Fibroblast of skin of abdomen (primary cell): ENCODE measurements around the gene SPRED2.

Experiments used
- DNase-seq: peaks from one replicate; pipeline ENCODE4 v3.0.0-alpha.2; 2013

Gene SPRED2

DNA sequence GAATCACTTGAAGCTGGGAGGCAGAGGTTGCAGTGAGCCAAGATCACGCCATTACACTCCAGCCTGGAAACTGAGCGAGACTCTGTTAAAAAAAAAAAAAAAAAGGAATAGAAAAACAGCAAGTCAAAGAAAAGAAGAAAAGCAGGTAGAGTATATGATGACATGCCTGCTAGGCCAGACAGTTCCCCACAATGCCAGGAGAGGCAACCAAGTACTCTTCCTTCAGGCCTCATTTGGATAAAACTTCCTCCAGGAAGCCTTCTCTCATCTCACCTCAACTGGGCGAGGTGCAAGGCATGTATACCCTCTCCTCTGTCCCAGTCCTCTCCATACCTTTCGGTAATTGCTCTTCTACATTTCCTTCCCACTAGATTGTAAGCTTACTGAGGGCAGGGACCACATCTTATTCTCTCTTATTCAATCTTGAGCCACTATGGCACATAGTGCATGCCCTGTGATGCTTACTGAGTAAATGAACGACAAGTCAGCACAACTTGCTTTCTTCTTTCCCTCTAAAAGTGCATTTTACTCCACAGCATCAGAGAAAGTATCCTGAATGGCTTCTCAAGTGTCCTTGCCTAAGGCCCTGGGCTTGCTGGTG is 10.1 kb upstream of the SPRED2 start:
- DNase-seq = no peak

DNA sequence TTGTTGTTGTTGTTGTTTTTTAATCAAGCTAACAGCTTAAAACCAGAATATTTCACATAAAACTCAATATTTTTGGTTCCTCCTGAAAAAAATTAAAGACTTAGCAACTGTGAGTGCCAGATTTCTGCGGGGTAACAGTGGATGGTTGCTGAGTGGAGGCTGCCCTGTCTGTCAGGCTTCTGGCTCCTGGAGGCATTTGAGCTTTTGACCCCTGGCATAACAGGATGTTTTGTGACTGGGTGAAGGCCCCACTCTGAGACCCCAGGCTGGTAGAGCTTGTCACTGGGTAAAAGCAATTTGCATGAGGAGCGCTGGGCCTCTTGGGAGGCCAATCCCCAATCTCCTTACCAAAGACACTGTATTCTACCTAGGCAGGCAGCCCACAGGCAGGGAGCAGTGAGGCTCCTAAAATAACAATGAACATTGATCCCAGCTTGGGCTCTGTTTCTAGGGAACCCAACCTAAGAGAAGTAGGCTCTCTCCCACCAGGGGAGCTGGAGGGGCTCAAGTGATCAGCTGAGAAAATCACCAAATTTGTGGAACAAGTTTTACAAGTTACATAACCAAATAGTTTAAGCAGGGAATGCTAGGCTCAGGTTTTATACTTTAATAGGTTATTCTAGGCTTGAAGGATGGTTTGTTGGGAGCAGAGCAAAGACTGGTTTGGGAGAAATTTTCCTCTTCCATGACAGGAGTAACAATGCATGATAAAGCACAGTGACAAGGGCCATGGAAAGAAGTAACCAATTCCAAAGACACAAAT is 5.9 kb upstream of the SPRED2 start:
- no peak for DNase-seq

DNA sequence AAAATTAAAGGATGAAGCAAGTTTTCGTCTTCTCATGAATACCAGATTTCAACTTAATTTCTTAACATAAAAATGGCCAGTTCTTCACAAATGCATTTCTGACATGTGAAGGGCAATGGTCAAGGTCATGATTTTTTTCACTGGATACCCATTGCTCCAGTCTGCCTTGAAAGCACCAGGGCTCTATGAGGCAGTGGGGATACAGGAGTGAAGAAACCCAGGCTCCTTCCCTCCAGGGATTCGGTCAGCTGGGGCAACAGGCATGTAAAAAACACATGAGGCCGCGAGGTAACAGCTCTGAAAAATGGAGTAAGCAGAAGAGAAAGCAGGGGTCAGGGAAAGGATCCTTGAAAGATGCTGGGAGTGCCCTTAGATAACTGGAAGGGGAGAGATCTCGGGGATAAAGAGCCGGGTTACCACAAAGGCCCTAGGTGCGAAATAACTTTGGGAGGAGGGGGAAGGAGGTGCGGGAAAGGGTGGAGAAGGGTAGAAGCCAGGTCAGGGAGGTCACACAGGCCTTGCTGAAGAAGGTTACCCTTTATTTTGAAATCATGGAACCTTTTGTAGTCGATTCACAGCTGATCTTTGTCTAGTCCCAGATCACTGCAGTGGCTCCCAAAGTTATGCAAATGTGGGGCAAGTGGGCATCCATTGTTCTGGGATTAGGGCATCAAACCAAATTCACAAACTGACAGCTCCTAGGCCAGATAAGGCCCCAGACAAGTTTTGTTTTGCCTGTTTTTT is 5.2 kb upstream of the SPRED2 start:
- DNase-seq = no peak

DNA sequence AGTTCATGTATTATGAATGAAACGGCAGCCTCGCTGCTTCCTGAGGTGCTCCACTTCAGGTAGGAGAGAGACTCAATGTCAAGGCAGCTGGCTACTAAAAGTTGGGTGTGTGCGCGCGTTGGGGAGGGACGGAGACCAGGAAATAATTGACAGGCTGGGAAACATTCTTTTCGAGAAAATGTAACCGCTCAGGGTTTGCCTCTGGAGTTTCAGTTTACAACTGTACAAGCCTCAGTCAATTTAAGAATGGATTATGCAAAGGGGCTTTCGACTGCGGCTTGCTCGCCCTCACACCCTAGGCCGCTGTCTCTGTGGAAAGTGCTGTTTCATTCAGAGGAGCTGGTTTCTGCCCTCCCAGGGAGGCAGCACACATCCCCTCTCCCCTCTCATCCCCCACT is 4.4 kb upstream of the SPRED2 start:
- DNase-seq = no peak

DNA sequence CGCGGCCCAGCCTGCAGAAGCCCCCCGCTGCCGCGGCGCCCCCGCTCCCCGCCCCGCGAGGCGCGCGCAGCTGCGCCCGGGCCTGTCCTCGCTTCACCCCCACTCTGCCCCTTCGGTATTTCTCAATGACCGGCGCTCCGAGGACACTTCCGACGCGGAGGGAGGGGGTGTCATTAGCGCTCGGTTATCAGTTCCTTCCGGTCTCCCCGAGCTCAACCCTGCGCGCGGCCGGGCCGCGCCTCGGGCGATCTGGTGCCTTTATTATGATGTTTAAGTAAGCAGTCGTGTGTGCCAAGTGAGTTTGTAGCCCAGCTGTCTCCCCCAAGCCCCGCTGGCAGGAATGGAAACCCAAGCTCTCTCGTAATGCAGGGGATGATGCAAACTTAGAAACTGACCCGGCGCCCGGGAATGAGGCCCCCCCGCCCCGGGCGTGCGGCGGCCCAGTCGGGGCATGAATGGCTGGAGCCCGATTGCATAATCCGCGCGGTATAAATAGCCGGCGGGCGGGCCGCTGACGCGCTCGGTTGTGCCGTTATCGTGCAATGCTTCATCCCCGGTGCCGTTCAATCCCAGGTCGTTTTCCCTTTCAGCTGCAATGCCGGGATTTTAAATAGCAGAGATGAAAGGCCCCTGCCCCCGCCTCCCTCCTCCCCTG is 3.9 kb upstream of the SPRED2 start:
- peak; percentile 95 for DNase-seq

DNA sequence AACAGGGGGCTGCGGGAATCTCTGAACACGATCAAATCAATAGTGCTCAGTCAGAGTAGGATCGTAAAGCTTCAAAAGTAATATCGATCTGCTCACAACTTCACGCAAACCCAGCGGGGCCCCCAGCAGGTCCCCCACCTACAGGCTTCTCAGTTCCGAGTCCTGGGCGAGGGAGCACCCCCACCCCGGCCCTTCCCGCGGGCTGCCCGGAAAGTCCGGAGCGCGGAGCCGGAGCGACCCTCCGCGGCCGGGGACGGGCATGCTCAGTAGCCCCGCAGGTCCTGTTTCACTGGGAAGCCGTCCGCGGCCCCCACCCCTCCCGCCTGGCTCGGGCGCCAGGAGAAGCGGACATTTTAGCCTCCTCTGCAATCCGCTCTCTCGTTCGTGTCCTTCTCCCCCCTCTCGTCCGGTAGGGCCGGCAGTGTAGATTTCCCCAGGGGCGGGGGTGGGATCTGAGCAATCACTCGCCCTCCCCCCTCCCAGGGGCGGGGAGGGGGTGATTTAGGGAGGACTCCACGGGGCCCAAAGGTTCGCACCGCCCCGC is 3.3 kb upstream of the SPRED2 start:
- peak; percentile 91 for DNase-seq

DNA sequence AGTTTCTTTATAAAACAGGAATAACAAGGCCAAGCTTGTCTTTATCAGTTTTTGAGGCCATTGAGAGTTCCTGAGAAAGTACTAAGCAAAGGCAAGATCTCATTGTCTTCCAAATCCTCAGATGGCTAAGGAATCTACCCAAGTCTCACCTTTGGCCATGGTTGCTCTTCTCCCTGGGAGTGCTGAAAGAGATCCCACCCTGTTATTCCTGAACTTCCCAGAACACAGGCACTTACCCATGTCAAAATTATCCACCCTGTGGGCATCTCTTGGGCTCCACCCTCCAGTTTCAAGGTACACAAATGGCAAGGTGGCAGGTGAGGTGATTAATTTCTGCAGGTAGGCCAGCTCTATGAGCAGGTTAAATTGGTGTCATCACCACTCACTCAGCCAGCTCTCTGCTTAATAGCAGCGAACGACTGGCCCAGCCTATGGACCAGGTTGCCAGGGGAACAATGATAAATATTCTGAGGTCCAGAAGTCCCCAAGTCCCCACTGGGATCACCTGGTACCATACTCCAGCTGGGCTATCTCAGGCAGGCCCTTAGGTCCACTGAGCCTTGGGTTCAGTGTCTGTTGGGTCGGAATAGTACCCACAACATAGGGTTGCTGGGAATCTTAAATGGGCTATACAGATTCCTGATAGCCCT is 2.3 kb upstream of the SPRED2 start:
- DNase-seq = no peak

DNA sequence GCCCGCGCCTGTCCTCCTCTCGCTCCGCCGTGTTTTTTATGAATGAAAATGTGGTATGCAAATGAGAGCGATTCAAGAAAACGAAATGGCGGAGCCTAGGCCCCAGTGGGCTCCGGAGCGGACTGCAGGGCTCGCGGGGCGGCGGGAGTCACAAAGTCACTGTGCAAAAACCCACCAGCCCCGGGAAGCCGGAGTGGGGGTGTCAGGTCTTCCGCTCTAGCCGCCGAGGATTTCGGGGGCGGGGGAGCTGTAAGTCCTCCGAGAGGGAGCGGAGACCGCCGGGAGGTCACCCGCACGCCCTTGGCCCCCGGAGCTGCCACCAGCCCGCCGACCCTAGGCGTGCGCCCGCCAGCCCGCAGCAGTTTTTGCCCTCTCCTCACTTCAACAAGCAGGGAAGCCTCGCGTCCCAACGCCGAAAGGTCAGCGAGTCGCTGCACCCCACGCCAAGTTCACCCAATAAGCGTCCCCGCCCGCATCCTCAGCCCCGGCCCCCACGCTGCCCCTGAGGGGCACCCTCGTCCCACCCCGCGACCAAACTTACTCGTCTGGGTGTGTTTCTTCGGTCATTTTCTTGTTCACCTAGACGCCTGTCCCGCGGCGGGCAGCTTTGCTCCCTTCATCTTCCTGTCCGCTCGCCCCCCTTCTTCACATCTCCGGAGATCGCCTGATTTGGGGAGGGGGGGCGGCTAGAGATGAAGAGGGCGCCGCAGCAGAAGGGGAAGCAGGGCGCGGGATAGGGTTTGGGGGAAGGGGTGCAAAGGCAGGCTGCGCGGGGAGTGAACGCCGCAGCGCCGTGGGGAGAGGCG is 775 bp downstream of the SPRED2 start:
- peak; percentile 45 for DNase-seq

DNA sequence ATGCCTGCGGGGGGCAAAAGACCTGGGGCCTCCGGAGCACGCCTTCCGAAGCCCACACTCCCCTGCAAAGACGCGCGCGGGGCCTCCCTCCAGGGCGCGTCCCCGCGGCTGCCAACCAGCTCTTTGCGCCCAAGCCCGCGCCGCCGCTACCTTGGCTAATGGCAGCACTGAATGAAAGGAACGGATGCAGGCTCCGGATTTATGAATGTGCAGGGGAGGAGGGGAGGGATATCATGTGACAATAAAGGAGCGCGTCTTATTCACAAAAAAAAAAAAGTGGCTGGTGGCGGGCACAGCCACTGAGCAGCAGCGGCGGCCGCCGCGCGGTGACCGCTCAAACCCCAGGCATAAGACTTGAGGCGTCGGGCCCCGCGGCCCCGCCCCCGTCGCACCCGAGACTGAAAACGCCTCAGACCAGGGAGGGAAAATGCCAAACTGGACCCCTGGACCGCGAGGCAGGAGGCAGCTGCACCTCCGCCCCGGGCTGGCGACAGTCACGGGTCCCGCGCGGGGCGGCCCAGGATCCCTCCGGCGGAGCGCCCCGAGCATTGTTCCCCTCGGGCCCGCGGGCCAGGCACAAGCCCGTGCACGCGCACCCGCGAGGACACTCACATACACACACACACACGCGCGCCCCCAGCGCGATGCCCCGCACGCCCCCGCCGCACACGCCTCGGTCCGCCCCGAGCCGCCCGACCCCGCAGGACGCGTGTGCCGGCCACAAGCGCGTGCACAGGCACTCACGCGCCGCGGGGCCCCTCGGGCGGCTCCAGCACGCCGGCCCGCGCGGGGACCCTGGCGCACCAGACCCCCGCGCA is 1.6 kb downstream of the SPRED2 start:
- DNase-seq = peak; percentile 27

DNA sequence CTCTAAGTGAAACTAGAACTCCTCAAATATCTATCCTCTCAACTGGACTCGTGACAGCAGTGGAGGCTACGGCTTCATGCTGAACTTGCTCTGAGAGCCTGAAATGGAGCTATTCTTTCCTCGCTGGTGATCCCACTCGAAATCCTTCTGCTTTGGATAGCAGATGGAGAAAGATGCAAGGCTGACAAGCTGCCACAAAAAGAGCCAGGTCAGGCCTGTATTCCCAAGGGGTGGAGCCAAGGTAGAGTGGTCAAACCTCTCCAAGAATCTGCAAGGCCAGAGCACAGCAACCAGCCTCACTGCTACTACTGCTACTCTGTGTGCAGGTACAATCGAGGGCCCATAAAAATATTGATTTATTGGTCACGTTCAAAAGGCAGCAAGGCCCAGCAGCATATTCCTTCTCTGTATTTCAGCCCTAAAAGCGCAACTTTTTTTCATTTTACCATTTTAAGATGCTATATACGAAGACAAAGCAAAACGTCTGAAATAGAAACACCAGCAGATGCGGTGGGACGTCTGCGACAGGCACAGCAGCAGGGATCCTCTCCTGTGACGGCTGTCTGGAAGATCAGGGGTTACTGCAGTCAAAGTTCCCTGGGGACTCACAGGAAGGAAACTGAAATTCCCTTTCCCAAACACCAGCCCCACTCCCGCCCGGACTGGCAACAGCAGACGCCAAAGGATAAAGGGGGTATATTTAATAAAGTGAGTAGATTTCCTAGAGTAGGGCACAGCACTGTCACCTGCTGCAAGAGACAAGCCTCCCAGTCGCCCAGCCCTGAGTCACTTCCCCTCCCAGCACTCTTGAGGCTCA is 2.4 kb downstream of the SPRED2 start:
- no peak for DNase-seq

DNA sequence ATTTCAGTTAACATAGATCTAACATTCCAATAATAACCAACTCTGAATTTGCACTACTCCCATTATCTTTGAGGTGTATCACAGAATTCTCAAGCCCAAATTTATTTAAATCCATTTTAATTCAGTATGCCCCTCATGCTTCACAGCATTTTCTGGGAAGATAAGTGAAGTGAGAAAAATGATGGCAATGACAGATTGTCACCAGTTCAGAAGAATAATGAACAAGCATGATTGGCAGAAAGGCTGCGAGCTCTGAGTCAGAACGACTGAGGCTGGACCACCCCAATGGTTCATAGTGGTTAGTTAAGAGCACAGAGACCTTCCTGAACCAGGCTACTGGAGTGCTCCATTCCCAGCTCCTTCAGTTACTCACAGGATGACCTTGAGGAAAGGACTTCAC is 4.9 kb downstream of the SPRED2 start:
- DNase-seq = no peak

DNA sequence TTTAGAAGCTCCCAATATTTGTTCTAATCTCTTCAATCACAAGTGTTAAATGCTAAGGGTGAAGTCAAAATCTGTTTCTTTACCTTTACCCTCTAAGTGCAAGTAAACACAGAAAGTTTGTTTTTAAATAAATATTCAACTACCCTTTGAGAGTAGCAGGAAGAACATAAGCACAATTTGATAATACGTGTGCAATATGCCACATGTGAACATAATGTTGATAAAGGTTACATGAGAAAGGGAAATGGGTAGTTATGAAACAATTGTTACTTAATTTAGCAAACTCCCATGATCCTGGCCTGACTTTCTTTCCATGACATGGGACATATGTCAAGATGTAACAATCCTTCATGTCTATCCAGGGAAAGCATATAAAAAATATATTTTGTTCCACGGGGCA is 7.1 kb downstream of the SPRED2 start:
- DNase-seq = no peak

DNA sequence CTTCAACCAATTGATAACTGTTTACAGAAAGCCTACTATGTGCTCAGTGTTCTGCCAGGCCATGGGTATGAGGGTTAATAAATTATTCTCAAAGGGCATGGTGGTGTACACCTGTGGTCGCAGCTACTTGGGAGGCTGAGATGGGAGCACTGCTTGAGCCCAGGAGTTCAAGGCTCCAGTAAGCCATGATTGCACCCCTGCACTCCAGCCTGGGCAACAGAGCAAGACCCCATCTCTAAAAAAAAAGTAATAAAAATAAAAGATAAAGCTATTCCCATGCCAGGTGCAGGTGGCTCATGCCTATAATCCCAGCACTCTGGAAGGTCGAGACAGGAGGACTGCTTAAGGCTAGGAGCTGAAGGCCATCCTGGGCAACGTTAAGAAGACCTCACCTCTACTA is 8.0 kb downstream of the SPRED2 start:
- DNase-seq = no peak

DNA sequence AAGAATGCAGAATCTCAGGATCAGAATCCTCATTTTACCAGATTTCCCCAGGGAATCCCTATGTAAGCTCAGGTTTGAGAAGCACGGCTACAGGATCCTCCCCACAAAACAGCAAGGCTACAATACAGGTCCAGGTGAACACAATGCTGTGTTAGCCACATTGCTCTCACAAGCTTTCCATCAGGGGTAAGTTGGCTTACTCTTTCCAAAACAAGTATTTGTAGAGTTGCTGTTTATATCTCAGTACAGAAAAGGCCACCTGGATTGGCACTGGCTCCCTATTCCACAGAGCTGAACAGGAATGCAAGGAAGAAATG is 11.0 kb downstream of the SPRED2 start:
- DNase-seq = no peak

DNA sequence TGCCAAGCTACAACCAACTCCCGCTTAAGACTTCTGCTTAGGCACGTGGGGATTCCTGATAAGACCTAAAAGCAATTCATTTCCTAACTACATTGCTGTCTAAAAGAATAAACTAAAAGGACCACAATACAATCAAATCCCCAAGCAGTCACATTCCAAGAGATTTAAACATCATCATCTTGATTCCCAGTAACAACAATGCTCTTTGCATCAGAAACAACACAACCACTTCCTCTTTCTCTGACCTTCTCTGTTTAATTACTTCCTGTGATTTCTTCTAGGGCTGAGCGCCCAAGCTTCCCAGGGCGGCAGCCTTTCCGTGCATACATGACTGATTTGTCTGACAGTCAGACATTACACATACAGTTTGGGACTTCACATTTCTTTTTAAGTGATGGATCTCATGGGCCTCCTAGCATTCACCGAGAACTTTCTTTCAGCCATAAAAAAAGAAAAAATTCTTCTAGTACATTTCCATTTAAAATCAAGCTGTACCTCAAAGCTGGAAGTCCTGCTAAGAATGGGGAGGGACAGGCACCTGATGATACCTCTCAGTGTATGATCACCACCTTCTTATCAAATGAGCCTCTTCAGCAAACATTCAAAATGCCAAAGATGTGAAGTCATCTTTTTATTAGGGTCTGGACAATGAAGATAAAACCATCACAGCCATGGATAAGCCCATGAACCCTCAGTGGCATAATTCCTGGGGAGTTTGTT is 11.5 kb downstream of the SPRED2 start:
- DNase-seq = peak; percentile 55

DNA sequence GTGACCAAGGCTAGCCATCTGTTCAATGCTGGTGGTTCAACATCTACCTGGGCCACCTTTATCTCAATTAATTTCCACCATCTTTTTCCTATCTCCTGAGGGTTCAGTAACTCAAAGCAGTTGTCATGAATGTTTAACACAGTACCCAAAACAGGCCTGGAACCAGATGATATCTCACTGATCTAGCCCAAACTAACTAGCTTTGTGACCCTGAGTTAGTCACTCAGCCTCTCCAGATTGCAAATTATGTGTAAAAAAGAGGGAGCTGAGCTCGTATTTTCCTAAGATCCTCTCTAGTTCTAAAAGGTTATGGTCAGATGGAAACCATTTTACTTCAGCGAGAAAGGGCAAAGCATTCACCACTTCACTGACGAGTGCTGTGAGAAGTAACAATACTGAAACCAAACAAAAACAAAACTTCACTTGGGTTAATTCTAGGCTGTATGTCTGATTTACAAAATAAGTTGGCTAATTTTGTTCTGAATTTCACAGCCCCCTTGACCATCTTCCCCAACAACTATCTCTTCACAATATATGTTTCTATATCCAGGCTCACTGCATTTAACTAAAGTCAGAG is 14.8 kb downstream of the SPRED2 start:
- DNase-seq = no peak

DNA sequence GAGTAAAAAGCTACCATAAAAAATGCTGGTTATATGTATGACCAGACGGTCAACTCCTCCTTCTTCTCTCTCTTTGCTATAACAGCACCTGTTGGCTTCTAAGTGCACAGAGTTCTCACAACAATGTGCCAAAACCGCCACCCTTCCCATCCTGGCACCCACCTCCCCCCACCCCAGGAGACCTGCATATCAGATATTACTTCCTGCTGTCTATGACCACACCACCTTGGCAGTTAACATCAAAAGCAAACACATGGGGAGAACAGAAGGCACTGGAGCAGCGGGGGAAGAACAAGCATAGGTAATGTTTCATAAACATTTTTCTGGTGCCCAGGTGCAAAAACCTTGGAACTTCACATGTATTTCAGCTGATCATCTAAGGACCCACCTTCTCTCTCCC is 15.5 kb downstream of the SPRED2 start:
- no peak for DNase-seq

DNA sequence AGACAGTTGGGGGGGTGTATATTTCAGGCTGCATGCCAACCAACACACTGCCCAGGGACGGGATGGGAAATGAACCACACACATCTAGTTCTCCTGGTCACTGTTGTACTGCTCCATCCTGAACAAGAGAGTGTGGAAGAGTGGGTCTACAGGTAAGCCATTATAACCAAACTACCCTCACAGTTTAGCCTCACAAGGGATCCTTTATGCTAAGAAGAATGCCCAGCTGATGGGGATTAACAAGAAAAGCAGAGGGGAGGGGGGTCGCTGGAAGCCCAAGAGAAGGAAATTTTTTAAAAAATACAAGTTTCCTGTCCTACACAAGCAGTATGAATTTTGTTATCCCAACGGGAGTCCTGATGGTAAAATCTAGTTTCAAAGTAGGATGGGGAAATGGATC is 16.1 kb downstream of the SPRED2 start:
- no peak for DNase-seq

DNA sequence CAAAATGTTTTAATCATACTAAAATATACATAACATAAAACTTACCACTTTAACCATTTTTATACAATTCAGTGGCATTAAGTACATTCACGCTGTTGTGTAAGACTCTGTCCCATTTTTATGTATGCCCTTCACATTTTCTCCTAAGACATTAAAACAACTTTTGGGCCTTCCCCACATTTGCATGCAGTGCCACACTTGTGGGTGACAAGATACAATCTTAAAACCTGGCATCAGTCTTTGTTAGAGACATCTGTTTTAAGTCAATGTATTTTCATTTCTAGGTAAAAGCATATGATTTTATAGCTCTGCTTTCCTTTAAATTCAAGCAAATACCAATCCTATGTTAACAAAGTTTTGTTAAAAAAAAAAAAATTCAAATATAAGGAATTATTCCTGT is 17.3 kb downstream of the SPRED2 start:
- no peak for DNase-seq
